Ovary (tissue), 9 donors: ENCODE data around the gene DCT. TPM values are rescaled to one million over a fixed set of nuclear protein-coding genes. Genes with fewer than 3 reads are reported as not detected.

ENCODE experiments used
- DNase-seq, 5 donors: peaks; one replicate each; pipeline ENCODE4 v3.0.0-alpha.2; 2019 to 2020
- H3K27ac ChIP-seq, 2 donors: fragments of 200-600 bp; one replicate each; pipeline versions ENCODE4 v1.5.1 to v1.8.0; 2019 to 2022
- H3K27me3 ChIP-seq: fragments of 200-600 bp; one replicate; pipeline ENCODE4 v1.8.0; 2022
- H3K36me3 ChIP-seq: fragments of 200-600 bp; sonication (generic); one replicate; pipeline ENCODE4 v1.5.1; 2019
- H3K4me1 ChIP-seq: one replicate; pipeline ENCODE4 v1.8.1; 2013; ENCODE audit warnings: mild to moderate bottlenecking, moderate library complexity; ENCODE audit not compliant: insufficient read depth
- H3K4me3 ChIP-seq: fragments of 200-600 bp; sonication (generic); one replicate; pipeline ENCODE4 v1.5.1; 2017
- H3K9me3 ChIP-seq, 2 donors: fragments of 200-600 bp in 1 of 2; sonication (generic) in 1 of 2; one replicate each; pipeline versions ENCODE4 v1.5.1 to v1.8.1; 2013 to 2019; ENCODE audit warnings: mild to moderate bottlenecking in 1 of 2, moderate library complexity in 1 of 2
- CTCF ChIP-seq, 3 donors: fragments of 450-650 bp in 2 of 3; fragments of 200-600 bp in 1 of 3; IDR thresholded peaks; one replicate each; pipeline versions ENCODE4 v1.5.1 to v1.8.0; 2016 to 2022; ENCODE audit warnings: antibody characterized with exemption in 3 of 3, mild to moderate bottlenecking in 1 of 3
- EP300 ChIP-seq: sonication (generic); formaldehyde crosslinking; IDR thresholded peaks from one replicate; pipeline ENCODE4 v1.6.1; 2017; ENCODE audit warnings: antibody characterized with exemption
- POLR2A ChIP-seq: fragments of 450-650 bp; IDR thresholded peaks from one replicate; pipeline ENCODE4 v1.6.1; 2017; ENCODE audit warnings: antibody characterized with exemption, mild to moderate bottlenecking, moderate library complexity
- WGBS, 3 donors: extraction: QIAGEN DNeasy Blood & Tissue Kit in 1 of 3; methylation state at CpG; one replicate each; pipeline versions ENCODE4 v1.1.5 to v1.1.7; 2013 to 2017; 5-methylcytosine and 5-hydroxymethylcytosine counted together
- intact Hi-C, 4 donors: fragments of 100-400 bp; cut with DNase I; formaldehyde crosslinking; loops; one replicate each; pipeline versions ENCODE4 v1.11.0 to v1.15.1; 2022 to 2023
- polyA plus RNA-seq, 2 donors: library from polyadenylated mRNA; stranded (reverse); fragments of 200-250 nt in 1 of 2; fragments of 350-450 nt in 1 of 2; fragmentation: Illumina TruSeq in 1 of 2; extraction: RNeasy Lipid Tissue Mini Kit (QIAGEN cat#74804) in 1 of 2; gene quantifications; one replicate each; pipeline ENCODE4 v1.2.3, GENCODE V29; 2013 to 2014
- total RNA-seq, 7 donors: library from RNA; depleted of rRNA in 2 of 7; stranded (reverse); fragments of >200 nt in 2 of 7; fragmentation: NEBNext Ultra II Directional in 3 of 7; extraction: Animal tissue kit (Norgen Biotek cat#: 25700) in 3 of 7; gene quantifications; one replicate each; pipeline versions ENCODE4 v1.1.0 to v1.2.4, GENCODE V29; 2016 to 2023
- donor health status: DM: no; HTN: no; CAD: no; lungs with moderate emphysema.
- donor health status: DM: no; HTN: no; CAD: no.
- donor health status: Bipolar disorder and iron deficiency.
- donor health status: DM: yes; HTN: yes; CAD: no.
- donor health status: DM: no; HTN: no; CAD: no.
- donor health status: DM: yes; HTN: yes; CAD: no.

DCT gene
- total and polyA plus RNA-seq, 9 donors = 0.27 to 0.92 (median 0.58) TPM

- no peaks in the 10 kb centered on the region for H3K36me3 ChIP-seq
- WGBS, 3 donors = 82 to 87% (median 85%) methylated on average over 5 of the region's 5 CpGs
- no peak overlapping the region for H3K4me3 ChIP-seq
- H3K9me3 ChIP-seq = no peaks in the 10 kb centered on the region
- H3K4me1 ChIP-seq = no peaks in the 10 kb centered on the region
- no peaks in the 10 kb centered on the region for H3K27me3 ChIP-seq
- intact Hi-C loops = no loop called here
- DNase-seq = no peak
- no peak for TF ChIP-seq POLR2A
- TF ChIP-seq EP300 = no peak
- no peak for TF ChIP-seq CTCF (IDR thresholded peaks at IDR 0.05)
- H3K27ac ChIP-seq = no peak overlapping the region
Measured at GRCh38 chr13:94395860-94396259, 83.6 kb downstream of the DCT start.

- no peaks in the 10 kb centered on the region for H3K36me3 ChIP-seq
- H3K27me3 ChIP-seq = no peaks in the 10 kb centered on the region
- H3K4me1 ChIP-seq = no peaks in the 10 kb centered on the region
- 86 to 91% (median 90%) methylated on average over 4 of the region's 4 CpGs for WGBS, 3 donors
- H3K9me3 ChIP-seq = no peaks in the 10 kb centered on the region
- DNase-seq = no peak
- intact Hi-C loops = no loop called here
- TF ChIP-seq EP300 (no peak), POLR2A (no peak), CTCF (IDR thresholded peaks at IDR 0.05) (no peak)
- no peak overlapping the region for H3K27ac ChIP-seq
- no peak overlapping the region for H3K4me3 ChIP-seq
Measured at GRCh38 chr13:94394723-94395122, 84.8 kb downstream of the DCT start.

GRCh38 chr13:94390881-94391280 lies 88.6 kb downstream of the DCT start:
- TF ChIP-seq POLR2A (no peak), EP300 (no peak), CTCF (IDR thresholded peaks at IDR 0.05) (no peak)
- 23 to 34% (median 25%) methylated on average over 2 of the region's 2 CpGs for WGBS, 3 donors

GRCh38 chr13:94389604-94390351 lies 89.7 kb downstream of the DCT start:
- H3K9me3 ChIP-seq = no peaks in the 10 kb centered on the region
- WGBS, 3 donors = 60 to 65% (median 63%) methylated on average over 7 of the region's 7 CpGs
- no peaks in the 10 kb centered on the region for H3K4me1 ChIP-seq
- DNase-seq = no peak
- TF ChIP-seq POLR2A (no peak), CTCF (IDR thresholded peaks at IDR 0.05) (no peak), EP300 (no peak)
- H3K4me3 ChIP-seq = no peak overlapping the region
- no peaks in the 10 kb centered on the region for H3K36me3 ChIP-seq
- intact Hi-C loops = no loop called here
- no peaks in the 10 kb centered on the region for H3K27me3 ChIP-seq
- no peak overlapping the region for H3K27ac ChIP-seq

More at GRCh38 chr13:94390881-94391280, 88.6 kb downstream of the DCT start:
- Histone ChIP-seq H3K9me3 (no peaks in the 10 kb centered on the region), H3K27me3 (no peaks in the 10 kb centered on the region), H3K27ac (no peak overlapping the region), H3K4me1 (no peaks in the 10 kb centered on the region), H3K4me3 (no peak overlapping the region), H3K36me3 (no peaks in the 10 kb centered on the region)
- intact Hi-C loops = no loop called here
- no peak for DNase-seq
